ENCODE measurements around the gene NALCN.

DNA sequence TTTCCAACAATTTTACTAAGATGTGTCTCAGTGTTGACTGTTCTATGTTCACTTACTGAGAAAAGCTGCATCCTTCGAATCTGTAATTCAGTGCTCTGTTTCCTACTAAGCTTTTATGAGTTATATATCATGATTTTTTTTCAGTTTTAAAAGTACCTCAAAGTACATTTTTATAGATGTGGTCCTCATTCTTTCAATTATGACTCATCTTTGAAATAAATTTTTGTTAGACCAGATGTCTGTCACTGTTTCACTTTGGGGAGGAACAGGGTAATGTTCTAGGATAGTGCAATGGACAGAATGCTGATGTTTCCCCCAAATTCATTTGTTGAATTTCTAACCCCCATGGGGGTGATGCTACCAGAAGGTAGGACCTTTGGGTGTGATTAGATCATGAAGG is 74.8 kb downstream of the NALCN start:
- TF ChIP-seq, protein P1, sequence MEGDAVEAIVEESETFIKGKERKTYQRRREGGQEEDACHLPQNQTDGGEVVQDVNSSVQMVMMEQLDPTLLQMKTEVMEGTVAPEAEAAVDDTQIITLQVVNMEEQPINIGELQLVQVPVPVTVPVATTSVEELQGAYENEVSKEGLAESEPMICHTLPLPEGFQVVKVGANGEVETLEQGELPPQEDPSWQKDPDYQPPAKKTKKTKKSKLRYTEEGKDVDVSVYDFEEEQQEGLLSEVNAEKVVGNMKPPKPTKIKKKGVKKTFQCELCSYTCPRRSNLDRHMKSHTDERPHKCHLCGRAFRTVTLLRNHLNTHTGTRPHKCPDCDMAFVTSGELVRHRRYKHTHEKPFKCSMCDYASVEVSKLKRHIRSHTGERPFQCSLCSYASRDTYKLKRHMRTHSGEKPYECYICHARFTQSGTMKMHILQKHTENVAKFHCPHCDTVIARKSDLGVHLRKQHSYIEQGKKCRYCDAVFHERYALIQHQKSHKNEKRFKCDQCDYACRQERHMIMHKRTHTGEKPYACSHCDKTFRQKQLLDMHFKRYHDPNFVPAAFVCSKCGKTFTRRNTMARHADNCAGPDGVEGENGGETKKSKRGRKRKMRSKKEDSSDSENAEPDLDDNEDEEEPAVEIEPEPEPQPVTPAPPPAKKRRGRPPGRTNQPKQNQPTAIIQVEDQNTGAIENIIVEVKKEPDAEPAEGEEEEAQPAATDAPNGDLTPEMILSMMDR (IDR thresholded peaks at IDR 0.05; ENCODE audit: low read depth, low read length, missing input control) = no peak
- TF ChIP-seq GABPA (IDR thresholded peaks at IDR 0.05 in 1 of 2, conservative IDR thresholded peaks at IDR 0.05 in 1 of 2) = no peak
- TF ChIP-seq, protein P2, sequence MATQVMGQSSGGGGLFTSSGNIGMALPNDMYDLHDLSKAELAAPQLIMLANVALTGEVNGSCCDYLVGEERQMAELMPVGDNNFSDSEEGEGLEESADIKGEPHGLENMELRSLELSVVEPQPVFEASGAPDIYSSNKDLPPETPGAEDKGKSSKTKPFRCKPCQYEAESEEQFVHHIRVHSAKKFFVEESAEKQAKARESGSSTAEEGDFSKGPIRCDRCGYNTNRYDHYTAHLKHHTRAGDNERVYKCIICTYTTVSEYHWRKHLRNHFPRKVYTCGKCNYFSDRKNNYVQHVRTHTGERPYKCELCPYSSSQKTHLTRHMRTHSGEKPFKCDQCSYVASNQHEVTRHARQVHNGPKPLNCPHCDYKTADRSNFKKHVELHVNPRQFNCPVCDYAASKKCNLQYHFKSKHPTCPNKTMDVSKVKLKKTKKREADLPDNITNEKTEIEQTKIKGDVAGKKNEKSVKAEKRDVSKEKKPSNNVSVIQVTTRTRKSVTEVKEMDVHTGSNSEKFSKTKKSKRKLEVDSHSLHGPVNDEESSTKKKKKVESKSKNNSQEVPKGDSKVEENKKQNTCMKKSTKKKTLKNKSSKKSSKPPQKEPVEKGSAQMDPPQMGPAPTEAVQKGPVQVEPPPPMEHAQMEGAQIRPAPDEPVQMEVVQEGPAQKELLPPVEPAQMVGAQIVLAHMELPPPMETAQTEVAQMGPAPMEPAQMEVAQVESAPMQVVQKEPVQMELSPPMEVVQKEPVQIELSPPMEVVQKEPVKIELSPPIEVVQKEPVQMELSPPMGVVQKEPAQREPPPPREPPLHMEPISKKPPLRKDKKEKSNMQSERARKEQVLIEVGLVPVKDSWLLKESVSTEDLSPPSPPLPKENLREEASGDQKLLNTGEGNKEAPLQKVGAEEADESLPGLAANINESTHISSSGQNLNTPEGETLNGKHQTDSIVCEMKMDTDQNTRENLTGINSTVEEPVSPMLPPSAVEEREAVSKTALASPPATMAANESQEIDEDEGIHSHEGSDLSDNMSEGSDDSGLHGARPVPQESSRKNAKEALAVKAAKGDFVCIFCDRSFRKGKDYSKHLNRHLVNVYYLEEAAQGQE (IDR thresholded peaks at IDR 0.05) = no peak
- no peak for TF ChIP-seq SP1 (IDR thresholded peaks at IDR 0.05)
- TF ChIP-seq, protein P3, sequence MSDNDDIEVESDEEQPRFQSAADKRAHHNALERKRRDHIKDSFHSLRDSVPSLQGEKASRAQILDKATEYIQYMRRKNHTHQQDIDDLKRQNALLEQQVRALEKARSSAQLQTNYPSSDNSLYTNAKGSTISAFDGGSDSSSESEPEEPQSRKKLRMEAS (IDR thresholded peaks at IDR 0.05) = no peak
- no peak for TF ChIP-seq RAD21 (IDR thresholded peaks at IDR 0.05)
- TF ChIP-seq FOXA2 (IDR thresholded peaks at IDR 0.05) = no peak
- TF ChIP-seq, protein P4, sequence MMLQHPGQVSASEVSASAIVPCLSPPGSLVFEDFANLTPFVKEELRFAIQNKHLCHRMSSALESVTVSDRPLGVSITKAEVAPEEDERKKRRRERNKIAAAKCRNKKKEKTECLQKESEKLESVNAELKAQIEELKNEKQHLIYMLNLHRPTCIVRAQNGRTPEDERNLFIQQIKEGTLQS (IDR thresholded peaks at IDR 0.05) = no peak
- no peak for TF ChIP-seq EGR1 (IDR thresholded peaks at IDR 0.05; ENCODE audit: low read depth in 2 of 2)
- no peak for TF ChIP-seq TAF1 (conservative IDR thresholded peaks at IDR 0.05)
- no peak for TF ChIP-seq JUND (IDR thresholded peaks at IDR 0.05)
- TF ChIP-seq, protein P5, sequence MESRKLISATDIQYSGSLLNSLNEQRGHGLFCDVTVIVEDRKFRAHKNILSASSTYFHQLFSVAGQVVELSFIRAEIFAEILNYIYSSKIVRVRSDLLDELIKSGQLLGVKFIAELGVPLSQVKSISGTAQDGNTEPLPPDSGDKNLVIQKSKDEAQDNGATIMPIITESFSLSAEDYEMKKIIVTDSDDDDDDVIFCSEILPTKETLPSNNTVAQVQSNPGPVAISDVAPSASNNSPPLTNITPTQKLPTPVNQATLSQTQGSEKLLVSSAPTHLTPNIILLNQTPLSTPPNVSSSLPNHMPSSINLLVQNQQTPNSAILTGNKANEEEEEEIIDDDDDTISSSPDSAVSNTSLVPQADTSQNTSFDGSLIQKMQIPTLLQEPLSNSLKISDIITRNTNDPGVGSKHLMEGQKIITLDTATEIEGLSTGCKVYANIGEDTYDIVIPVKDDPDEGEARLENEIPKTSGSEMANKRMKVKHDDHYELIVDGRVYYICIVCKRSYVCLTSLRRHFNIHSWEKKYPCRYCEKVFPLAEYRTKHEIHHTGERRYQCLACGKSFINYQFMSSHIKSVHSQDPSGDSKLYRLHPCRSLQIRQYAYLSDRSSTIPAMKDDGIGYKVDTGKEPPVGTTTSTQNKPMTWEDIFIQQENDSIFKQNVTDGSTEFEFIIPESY (IDR thresholded peaks at IDR 0.05) = no peak
- no peak for TF ChIP-seq RXRA (IDR thresholded peaks at IDR 0.05)

All from liver (tissue), 3 donors.